Non-pigmented ciliary epithelial cell (primary cell): ENCODE data around the gene ARRDC5.
"Not testable (repeated sequence)": the region's sequence is repeated elsewhere in the genome, so short reads cannot be mapped to it uniquely, and the experiment has no call there.

ENCODE experiments used
- DNase-seq: peaks from one replicate; pipeline ENCODE4 v3.0.0-alpha.2; 2010; ENCODE audit warnings: low read depth

Gene ARRDC5

GRCh38 chr19:4909897-4910593 lies 7.3 kb upstream of the ARRDC5 start:
- DNase-seq, result peak; percentile 41

DNA sequence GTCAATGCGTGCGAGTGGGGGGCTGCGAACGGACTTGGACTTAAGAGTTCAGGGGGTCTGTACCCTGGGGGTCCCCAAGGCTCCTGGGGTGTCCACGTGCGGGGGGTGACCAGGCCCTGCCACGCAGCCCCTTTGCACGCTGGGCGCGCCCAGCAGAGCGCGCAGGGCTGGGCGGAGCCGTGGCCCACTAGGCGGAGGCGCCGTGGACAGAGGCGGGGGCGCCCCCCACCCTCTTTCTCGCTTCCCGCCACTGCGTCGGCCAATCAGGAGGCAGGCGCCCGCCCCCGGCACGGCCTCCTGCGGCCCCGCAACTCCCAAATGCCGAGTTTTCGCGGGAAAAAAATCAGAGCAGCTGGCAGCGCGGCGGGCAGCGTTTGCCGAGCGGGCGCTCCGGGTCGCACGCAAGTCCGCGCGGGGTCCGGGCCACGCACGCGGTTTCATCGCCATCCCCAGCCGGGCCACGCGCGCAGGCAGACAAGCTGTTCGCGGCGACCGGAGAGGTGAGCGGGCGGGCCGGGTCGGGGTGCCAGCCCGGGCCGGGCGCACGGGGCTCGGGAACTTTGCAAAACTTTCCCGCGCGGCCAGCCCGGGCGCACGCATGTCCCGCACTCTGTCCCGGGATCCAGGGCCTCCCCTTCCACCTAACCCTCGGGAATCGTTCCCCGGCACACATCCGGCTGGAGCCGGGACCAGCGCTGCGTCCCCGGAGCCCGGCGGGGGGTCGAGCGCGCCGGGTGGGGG lies 6.6 kb upstream of the ARRDC5 start, which contains the start of gene UHRF1:
UHRF1 (plus strand) TSS at position 346 of the 741 bp plus-strand sequence. CDS start 1,385 bp downstream, outside the sequence.
- DNase-seq, result no peak

DNA sequence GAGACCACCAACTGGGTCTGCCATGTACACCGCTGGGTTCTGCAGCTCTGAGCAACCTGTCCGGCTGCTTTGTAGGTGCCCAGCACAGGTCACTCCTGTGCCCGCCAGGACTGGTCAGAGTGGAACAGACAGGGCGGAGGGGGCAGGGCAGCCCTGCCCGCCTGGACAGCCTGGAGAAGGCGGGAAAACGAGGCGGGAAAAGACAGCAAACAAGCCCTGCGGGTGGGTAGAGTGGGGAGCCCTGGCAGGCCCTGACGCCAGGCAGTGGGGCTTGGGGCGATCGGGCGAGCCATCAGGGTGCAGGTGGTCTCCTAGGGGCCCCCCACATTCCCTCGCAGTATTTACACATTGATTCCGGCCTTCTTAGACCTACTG lies 6.1 kb upstream of the ARRDC5 start:
- no peak for DNase-seq

GRCh38 chr19:4908360-4908759 lies 5.7 kb upstream of the ARRDC5 start:
- no peak for DNase-seq

DNA sequence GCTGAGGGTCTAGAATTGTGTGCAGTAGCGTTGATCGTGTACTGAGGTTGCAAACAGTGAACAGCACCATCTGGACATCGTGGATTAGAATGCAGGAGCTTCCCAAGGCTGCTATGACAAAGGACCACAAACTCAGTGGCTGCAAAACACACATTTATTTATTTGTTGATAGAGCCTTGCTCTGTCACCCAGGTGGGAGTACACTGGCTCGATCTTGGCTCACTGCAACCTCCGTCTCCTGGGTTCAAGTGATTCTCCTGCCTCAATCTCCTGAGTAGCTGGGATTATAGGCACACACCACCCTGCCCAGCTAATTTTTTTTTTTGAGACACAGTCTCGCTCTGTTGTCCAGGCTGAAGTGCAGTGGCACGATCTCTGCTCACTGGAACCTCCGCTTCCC lies 4.3 kb upstream of the ARRDC5 start:
- DNase-seq, result no peak

GRCh38 chr19:4904481-4904880 lies 1.8 kb upstream of the ARRDC5 start:
- DNase-seq, result no peak

DNA sequence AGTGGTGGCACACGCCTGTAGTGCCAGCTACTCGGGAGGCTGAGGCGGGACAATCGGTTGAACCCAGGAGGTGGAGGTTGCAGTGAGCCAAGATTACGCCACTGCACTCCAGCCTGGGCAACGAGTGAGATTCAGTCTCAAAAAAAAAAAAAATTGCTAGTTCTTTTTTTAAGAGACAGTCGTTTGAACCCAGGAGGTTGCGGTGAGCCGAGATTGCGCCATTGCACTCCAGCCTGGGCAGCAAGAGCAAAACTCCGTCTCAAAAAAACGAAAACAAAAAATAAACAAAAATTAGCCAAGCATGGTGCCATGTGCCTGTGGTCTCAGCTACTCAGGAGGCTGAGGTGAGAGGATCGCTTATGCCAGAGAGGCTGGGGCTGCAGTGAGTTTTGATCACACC lies 1.8 kb downstream of the ARRDC5 start:
- DNase-seq, result not testable (repeated sequence)

DNA sequence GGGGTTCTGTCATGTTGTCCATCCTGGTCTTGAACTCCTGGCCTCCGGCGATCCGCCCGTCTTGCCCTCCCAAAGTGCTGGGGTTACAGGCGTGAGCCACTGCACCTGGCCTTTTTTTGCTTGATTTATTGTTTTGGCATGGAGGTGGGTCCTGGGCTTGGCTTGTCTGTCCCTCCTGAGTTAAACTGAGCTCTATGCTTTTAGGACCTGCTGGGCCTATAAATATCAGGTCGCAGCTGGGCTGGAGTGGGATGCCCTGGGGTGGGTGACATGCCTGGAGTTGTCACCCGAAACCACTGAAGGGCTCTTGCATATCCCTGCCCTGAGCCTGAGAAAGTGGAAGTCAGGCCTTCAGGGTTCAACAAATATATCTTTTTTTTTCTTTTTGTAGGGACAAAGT lies 5.5 kb downstream of the ARRDC5 start:
- no peak for DNase-seq

DNA sequence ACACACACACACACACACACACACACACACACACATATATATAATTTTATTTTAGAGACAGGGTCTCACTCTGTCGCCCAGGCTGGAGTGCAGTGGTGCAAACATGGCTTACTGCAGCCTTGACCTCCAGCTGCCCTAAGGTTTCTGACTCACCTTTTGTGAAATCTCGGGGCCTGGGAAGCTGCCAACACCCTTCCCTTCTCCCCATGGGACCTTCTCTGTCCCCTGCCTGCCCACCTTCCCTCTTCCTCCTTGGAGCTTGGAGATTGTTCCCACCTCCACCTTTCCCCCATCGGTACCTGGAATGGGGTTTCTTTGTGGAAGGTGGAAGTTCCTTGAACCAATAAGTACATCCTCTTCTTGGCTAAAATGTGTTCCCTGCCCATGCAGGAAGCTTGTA lies 6.3 kb downstream of the ARRDC5 start:
- no peak for DNase-seq

DNA sequence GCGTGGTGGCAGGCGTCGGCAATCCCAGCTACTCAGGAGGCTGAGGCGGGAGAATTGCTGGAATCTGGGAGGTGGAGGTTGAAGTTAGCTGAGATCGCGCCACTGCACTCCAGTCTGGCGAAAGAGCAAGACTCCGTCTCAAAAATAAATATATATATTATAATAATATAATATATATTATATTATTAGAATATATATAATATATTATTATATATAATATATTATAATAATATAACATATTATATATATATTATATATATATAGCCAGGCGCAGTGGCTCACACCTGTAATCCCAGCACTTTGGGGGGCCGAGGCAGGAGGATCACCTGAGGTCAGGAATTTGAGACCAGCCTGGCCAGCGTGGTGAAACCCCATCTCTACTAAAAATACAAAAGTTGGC lies 9.7 kb downstream of the ARRDC5 start:
- not testable (repeated sequence) for DNase-seq

GRCh38 chr19:4891066-4891465 lies 11.6 kb downstream of the ARRDC5 start:
- DNase-seq, result no peak

- DNase-seq, result no peak
These were observed 13.5 kb downstream of the ARRDC5 start for GRCh38 chr19:4889034-4889815.

- not testable (repeated sequence) for DNase-seq
These were observed 14.9 kb downstream of the ARRDC5 start for GRCh38 chr19:4887803-4888202.

GRCh38 chr19:4884993-4885392 lies 17.7 kb downstream of the ARRDC5 start:
- DNase-seq, result not testable (repeated sequence)

DNA sequence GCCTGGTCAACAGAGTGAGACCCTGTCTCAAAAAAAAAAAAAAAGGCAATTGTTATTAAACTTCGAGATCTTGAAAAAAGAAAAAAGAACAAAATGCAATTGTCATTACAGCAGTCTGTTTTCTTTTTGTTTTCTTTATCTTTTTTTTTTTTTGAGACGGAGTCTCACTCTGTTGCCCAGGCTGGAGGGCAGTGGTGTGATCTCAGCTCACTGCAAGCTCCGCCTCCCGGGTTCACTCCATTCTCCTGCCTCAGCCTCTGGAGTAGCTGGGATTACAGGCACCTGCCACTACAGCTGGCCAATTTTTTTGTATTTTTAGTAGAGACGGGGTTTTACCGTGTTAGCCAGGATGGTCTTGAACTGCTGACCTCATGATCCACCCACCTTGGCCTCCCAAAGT lies 19.8 kb downstream of the ARRDC5 start:
- not testable (repeated sequence) for DNase-seq

GRCh38 chr19:4879041-4879440 lies 23.7 kb downstream of the ARRDC5 start:
- no peak for DNase-seq

- no peak for DNase-seq
These were observed 24.2 kb downstream of the ARRDC5 start for GRCh38 chr19:4878491-4878968.

DNA sequence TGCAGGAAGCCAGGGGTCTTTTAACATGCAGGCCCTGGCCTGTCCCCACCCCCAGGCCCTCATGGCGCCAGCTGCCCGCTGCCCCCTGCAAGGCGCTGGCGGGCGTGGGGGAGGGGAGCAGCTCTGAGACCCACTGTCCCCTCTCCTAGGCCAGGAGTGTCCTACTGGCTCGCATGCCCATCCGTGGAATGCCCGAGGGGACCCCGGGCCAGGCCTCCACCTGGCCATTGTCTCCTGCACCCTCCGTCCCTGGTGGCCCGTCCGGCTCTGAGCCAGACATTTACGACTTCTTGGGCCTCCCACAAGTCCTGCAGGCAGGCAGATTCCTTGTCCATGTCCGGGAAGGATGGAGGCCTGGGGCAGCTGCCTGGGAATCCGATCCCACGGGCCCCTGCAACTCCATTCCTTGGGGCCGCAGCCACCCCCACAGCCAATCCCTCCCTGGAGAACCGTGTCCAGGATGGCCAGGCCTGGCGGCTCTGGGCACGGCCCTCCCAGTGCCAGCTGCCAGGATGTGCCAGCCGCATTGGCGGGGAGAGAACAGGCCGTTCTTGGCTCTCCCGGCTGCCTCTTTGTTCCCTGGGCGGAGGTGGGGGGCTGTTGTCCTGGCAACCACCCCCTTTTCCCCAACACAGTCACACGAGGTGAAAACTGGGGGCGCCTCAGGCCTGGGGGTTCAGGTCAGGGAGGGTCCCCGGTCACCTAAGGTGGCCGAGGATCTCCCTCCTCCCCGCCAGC lies 24.8 kb downstream of the ARRDC5 start:
- no peak for DNase-seq

DNA sequence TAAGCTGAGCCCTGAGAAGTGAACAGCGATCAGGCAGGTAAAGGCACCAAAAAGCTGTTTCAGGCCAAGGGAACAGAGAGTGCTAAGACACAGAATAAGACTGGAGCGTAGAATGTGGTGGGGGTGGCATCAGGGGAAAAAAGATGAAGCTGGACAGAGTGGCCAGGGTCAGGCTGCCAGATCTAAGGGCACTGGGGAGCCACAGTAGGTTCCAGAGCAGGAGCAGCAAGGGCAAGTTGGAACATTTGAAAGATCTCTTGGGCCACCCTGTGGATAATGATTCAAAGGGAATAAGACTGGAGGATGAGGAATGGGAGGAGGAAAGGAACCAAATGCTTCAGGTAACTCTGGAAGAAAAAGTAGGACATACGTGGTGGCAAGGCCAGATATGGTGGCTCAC lies 28.8 kb downstream of the ARRDC5 start:
- no peak for DNase-seq

GRCh38 chr19:4871711-4872110 lies 31.0 kb downstream of the ARRDC5 start:
- DNase-seq, result no peak

- DNase-seq, result peak; percentile 73
These were observed 32.5 kb downstream of the ARRDC5 start for GRCh38 chr19:4870025-4870700.
